ENCODE results near the gene HEXIM1.

The HEXIM1 gene

GRCh38 chr17:45135978-45136791 is 12.1 kb upstream of the HEXIM1 start:
- no peak for TF ChIP-seq ZBTB7A (IDR thresholded peaks at IDR 0.05; ENCODE audit: low read depth)
- TF ChIP-seq NFIC (IDR thresholded peaks at IDR 0.05), result no peak
- TF ChIP-seq, protein P1, sequence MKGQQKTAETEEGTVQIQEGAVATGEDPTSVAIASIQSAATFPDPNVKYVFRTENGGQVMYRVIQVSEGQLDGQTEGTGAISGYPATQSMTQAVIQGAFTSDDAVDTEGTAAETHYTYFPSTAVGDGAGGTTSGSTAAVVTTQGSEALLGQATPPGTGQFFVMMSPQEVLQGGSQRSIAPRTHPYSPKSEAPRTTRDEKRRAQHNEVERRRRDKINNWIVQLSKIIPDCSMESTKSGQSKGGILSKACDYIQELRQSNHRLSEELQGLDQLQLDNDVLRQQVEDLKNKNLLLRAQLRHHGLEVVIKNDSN (IDR thresholded peaks at IDR 0.05), result no peak
- 0 out of 2 replicates have a peak, but pooled peaks have one; percentile 14 for TF ChIP-seq TAF1 (IDR thresholded peaks at IDR 0.05; ENCODE audit: low read depth)

- TF ChIP-seq ZBTB7A (IDR thresholded peaks at IDR 0.05; ENCODE audit: low read depth), result no peak
- TF ChIP-seq MAX (IDR thresholded peaks at IDR 0.05), result no peak
- TF ChIP-seq CREB1 (IDR thresholded peaks at IDR 0.05; ENCODE audit: low read depth), result no peak
- no peak for TF ChIP-seq TAF1 (IDR thresholded peaks at IDR 0.05; ENCODE audit: low read depth)
- TF ChIP-seq, protein P1 (IDR thresholded peaks at IDR 0.05), result no peak
- no peak for TF ChIP-seq TCF12 (IDR thresholded peaks at IDR 0.05; ENCODE audit: low read depth)
Measured at GRCh38 chr17:45136846-45137560, 11.3 kb upstream of the HEXIM1 start.

- TF ChIP-seq YY1 (IDR thresholded peaks at IDR 0.05; ENCODE audit: low read depth), result no peak
Measured at GRCh38 chr17:45137561-45138305, 10.5 kb upstream of the HEXIM1 start.

GRCh38 chr17:45138911-45139532 is 9.3 kb upstream of the HEXIM1 start:
- TF ChIP-seq EGR1 (IDR thresholded peaks at IDR 0.05) (no peak), ZBTB7A (IDR thresholded peaks at IDR 0.05; ENCODE audit: low read depth) (no peak), TEAD4 (IDR thresholded peaks at IDR 0.05) (no peak), CREB1 (IDR thresholded peaks at IDR 0.05; ENCODE audit: low read depth) (no peak), FOXM1 (IDR thresholded peaks at IDR 0.05; ENCODE audit: borderline replicate concordance, low read depth) (no peak), MAX (IDR thresholded peaks at IDR 0.05) (no peak), CEBPB (IDR thresholded peaks at IDR 0.05) (no peak)

DNA sequence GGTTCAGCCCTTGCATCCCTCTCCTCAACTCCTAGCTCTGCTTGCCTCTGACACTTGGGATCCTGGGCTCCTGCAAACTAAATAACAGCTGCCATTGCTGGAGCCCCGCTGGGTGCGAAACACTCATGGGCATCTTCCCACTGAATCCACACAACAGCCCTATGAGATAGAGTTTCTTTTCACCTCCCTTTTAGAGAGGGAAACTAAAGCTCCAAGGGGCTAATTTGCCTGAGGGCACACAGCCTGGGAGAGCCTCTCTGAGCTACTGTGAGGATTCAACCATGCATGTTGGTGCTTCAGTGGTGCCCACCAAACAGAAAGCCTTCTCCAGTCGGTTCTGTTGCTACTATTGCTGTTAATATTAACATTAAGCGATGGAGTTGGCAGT is 8.7 kb upstream of the HEXIM1 start:
- TF ChIP-seq MAX (IDR thresholded peaks at IDR 0.05) (no peak), ZBTB7A (IDR thresholded peaks at IDR 0.05; ENCODE audit: low read depth) (no peak), REST (IDR thresholded peaks at IDR 0.05; ENCODE audit: low read depth) (no peak), RAD21 (IDR thresholded peaks at IDR 0.05; ENCODE audit: low read depth) (no peak), YY1 (IDR thresholded peaks at IDR 0.05; ENCODE audit: low read depth) (no peak), EGR1 (IDR thresholded peaks at IDR 0.05) (no peak), EP300 (IDR thresholded peaks at IDR 0.05; ENCODE audit: borderline replicate concordance) (no peak), TEAD4 (IDR thresholded peaks at IDR 0.05) (no peak), TAF1 (IDR thresholded peaks at IDR 0.05; ENCODE audit: low read depth) (no peak), FOXM1 (IDR thresholded peaks at IDR 0.05; ENCODE audit: borderline replicate concordance, low read depth) (no peak), NFIC (IDR thresholded peaks at IDR 0.05) (no peak), CEBPB (IDR thresholded peaks at IDR 0.05) (no peak), CREB1 (IDR thresholded peaks at IDR 0.05; ENCODE audit: low read depth) (no peak), TCF12 (IDR thresholded peaks at IDR 0.05; ENCODE audit: low read depth) (no peak)
- TF ChIP-seq, protein P1 (IDR thresholded peaks at IDR 0.05), result no peak

GRCh38 chr17:45143094-45143670 is 5.1 kb upstream of the HEXIM1 start:
- TF ChIP-seq NFIC (IDR thresholded peaks at IDR 0.05) (no peak), RAD21 (IDR thresholded peaks at IDR 0.05; ENCODE audit: low read depth) (no peak), EP300 (IDR thresholded peaks at IDR 0.05; ENCODE audit: borderline replicate concordance) (no peak), CEBPB (IDR thresholded peaks at IDR 0.05) (no peak), REST (IDR thresholded peaks at IDR 0.05; ENCODE audit: low read depth) (no peak), EGR1 (IDR thresholded peaks at IDR 0.05) (no peak)

All from Ishikawa (cell line).